AG09319 (cell line): ENCODE results near the gene SPATS2L.

ENCODE experiments used
- DNase-seq: peaks from one replicate; pipeline ENCODE4 v3.0.0-alpha.2; 2010; ENCODE audit warnings: low read depth; ENCODE audit errors: extremely low read depth
- CTCF ChIP-seq: IDR thresholded peaks from 2 replicates; pipeline ENCODE4 v1.5.1; 2011; ENCODE audit warnings: low read depth, mild to moderate bottlenecking, inconsistent platforms, low read length, moderate library complexity

SPATS2L gene

GRCh38 chr2:200360364-200360763 lies 53.9 kb downstream of the SPATS2L start:
- no peak for DNase-seq
- TF ChIP-seq CTCF, result no peak

DNA sequence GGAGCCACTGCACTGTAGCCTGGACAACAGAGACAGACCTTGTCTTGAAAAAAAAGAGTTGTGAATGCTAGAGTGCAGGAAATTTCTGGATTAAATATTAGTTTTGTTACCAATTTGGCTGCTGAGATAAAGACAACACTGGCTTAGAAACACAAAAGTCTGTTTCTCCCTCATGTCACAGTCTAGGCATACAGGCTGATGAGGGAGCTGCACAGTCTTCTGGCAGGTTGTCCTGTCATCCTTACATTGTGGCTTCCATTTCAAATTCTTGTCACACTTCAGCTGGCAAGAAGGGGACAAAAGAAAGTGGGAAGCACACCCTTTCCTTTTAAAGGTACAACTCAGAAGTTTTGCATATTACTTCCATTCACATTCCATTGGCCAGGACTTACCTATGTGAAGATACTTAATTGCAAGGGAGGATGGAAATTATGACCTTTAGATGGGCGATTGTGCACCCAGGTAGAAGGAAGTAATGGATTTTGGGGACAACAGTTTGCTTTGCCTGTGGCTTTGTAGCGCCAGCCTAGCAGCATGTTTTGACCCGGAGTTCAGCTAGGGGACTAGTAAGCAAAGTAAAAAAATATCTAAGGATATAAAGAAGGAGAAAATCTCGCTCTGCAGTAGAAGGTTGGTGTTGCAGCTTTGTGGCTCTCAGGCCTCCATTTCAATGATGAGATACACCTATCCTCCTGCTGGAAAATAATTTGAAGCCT lies 55.9 kb downstream of the SPATS2L start:
- TF ChIP-seq CTCF, result no peak
- DNase-seq, result no peak

- no peak for TF ChIP-seq CTCF
- DNase-seq, result no peak
These were observed 56.8 kb downstream of the SPATS2L start for GRCh38 chr2:200363279-200363678.

DNA sequence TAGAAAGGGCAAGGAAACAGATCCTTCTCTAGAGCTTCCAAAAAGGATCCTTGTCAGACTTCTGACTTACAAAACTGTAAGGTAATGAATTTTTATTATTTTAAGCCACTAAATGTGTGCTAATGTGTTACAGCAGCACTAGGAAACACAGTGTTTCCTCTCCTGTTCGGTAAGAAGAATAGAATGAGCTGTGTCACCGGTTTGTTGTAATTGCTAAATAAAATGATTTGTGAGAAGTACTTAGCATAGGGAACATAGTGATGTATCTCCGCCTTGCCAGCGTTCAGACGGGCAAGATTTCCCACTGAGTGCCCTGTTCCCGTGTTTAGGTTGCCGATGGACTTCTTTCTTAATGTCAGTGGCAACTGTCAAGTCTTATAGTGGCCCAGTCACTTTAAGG lies 57.6 kb downstream of the SPATS2L start:
- TF ChIP-seq CTCF, result no peak
- DNase-seq, result no peak

- DNase-seq, result no peak
- no peak for TF ChIP-seq CTCF
These were observed 58.1 kb downstream of the SPATS2L start for GRCh38 chr2:200364620-200365019.

DNA sequence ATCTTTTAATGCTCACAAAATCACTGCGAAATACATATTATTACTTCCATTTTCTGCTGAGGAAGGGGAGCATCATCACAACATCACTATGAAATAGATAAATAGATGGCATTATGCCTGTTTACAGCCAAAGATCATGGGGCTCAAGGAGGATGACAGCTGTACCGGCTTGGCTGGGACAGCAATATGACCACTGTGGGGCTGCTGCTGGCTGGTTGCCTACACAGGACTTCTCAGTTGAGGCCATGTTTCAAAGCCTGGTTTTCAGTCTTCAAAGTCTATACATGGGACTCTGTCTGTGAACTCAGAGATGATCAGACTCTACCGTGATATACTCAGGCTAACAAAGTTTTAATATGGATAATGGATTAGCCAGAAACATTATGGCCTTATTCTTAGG lies 58.7 kb downstream of the SPATS2L start:
- no peak for DNase-seq
- no peak for TF ChIP-seq CTCF

- no peak for DNase-seq
- no peak for TF ChIP-seq CTCF
These were observed 60.7 kb downstream of the SPATS2L start for GRCh38 chr2:200367155-200367554.
